Smooth muscle cell of the umbilical artery (primary cell): ENCODE data around the gene SH3BGR. TPM values are rescaled to one million over a fixed set of nuclear protein-coding genes. Genes with fewer than 3 reads are reported as not detected.

ENCODE experiments used
- total RNA-seq: library from RNA; depleted of rRNA; stranded (reverse); fragments of >200 nt; gene quantifications from 2 replicates; pipeline ENCODE4 v1.2.3, GENCODE V29; 2014

Gene SH3BGR
- 3.0 and 3.7 TPM in 2 replicates for total RNA-seq

DNA sequence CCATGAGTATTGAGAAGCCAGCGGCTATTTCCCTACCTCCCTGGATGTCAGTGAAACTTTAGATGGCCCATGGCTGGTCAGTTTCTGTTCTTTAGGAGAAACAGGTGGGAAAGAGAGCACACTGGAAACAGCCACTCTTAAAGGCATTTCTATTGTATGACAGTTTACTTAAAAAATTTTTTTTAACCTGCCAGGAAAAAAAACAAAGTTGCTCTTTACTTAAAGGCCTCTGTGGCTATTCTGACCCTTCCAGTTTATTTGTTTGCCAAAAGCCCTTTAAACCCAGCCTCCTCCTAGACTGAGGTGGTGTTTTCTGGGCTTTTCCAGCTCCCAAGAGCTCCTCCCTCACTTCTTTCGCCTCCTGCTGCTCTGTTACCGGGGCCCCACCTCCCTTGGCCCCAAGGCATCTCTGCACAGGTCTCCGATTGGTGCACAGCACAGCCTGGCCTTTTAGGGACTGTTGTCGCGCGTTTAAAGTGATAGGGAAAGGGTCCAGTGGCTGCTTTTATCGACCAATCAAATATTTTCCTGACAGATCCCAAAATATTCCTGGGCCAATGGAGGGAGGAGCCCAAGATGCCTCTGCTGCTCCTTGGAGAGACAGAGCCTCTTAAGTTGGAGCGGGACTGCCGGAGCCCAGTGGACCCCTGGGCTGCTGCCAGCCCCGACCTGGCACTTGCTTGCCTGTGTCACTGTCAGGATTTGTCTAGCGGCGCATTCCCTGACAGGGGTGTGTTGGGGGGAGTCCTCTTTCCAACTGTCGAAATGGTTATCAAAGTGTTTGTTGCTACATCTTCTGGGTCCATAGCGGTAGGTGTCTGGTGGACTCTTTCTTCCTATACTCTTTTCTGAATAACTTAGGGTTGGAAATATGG lies at the start of gene SH3BGR:
SH3BGR (plus strand) TSS at position 639 of the 875 bp plus-strand sequence; CDS start at position 766, 127 bp downstream.

DNA sequence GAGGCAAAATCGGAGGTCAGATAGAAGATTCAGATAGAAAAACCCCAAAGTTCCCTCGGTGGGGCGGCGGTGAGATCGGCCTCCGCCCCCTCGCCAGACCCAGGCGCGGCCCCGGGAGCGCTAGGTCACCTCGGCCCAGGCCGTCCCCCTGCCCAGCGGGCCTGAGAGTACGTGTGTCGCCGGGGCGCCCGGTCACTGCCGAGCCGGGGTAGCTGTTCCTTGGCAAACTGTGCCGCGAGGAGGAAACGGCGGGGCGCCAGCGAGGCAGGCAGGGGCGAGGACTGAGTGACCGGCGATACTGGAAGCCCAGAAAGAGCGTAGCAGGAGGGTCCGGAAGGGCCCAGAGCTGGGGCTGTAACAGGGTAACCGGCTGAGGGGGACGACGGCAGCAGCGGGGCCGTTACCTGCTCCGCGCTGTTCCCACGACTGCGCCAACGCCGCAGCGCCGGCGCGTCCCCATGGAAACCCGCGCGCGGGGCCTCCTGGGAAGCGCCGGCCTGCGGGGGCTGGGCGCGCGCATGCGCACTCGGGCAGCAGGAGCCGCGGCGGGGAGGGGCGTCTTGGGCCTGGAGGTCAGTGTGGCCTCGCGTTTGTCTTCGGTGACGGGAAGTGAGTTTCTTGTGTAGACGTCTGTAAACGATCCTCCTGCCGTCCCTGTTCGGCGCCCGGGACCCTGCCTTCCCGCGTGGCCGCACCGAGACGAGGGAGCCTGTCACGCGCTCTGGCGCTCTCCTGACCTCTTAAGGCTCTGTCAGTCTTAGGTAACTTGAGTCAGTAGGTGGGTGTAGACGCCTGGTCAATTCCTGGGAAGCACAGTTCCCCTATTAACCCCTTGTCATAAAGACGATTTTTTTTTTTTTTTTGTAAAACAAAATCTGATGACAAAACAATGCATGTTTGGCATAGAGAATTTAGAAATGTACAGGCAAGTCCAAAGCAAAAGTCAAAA lies 6.2 kb upstream of the SH3BGR start, which contains the start of gene LCA5L:
LCA5L (minus strand) TSS at position 458 of the 949 bp plus-strand sequence. CDS start 17,285 bp downstream, outside the sequence.

Other genes starting within 250 kb of the SH3BGR start
- gene BRWD1, start 138.3 kb upstream of the SH3BGR start, total RNA-seq, result 75.1 and 91.8 TPM in 2 replicates
- gene HMGN1, start 102.9 kb upstream of the SH3BGR start, total RNA-seq, result 250 and 289 TPM in 2 replicates
- gene LCA5L, start 6.2 kb upstream of the SH3BGR start, total RNA-seq, result 3.0 and 4.8 TPM in 2 replicates
- gene B3GALT5, start 161.0 kb downstream of the SH3BGR start, total RNA-seq, result 0.37 and 0.89 TPM in 2 replicates